Measurements from ENCODE around the gene ANO7. TPM values are rescaled to one million over a fixed set of nuclear protein-coding genes. Genes with fewer than 3 reads are reported as not detected.

ANO7 gene
- polyA plus RNA-seq: 1 to 10 TPM in 1 of 3 donors, under 1 TPM in 2; 0.44 to 2.5 (median 0.56) TPM

DNA sequence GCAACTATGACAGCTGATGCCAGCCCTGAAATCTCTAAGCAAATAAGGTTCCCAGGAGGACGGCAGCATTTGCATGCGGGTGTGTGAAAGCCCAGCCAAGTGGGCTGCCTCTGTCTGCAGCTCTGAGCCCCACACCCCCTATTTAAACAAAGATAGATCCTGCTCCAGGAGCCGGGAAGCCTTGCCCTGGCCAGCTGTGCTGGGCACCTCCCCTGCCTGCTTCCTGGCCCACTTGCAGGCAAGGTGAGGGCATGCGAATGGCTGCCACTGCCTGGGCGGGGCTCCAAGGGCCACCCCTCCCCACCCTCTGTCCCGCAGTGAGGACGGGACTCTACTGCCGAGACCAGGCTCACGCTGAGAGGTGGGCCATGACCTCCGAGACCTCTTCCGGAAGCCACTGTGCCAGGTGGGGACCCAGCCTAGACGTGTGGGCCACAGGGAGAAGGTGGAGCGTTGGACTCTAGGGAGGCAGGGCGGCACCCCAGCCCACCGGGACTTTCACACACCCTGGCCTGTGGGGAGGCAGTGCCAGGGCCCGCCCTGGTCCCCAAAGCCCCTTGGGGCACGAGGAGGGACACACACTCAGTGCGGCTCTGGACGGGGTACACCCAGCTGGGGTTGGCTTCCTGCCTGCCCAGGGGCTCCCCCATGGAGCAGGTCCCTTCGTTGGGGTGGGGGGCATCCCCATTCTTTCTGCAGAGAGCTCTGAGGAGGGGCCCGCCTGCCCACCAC lies at the start of gene ANO7:
ANO7 (plus strand) TSS at position 317 of the 732 bp plus-strand sequence. CDS start 1,387 bp downstream, outside the sequence.
- WGBS, 3 donors: 58 to 78% (median 75%) methylated on average over 21 of the region's 21 CpGs
- H3K27ac ChIP-seq (ENCODE audit: low read depth, low read length): no peak within 1 kb of the TSS

- WGBS, 3 donors: 95 to 97% (median 95%) methylated on average over 24 of the region's 24 CpGs
- no peak overlapping the region for H3K27ac ChIP-seq (ENCODE audit: low read depth, low read length)
Observed at GRCh38 chr2:241139531-241140444, 48.7 kb upstream of the ANO7 start.

- WGBS, 3 donors: 93 to 97% (median 96%) methylated on average over 10 of the region's 10 CpGs
Observed at GRCh38 chr2:241140445-241140840, 48.0 kb upstream of the ANO7 start.

DNA sequence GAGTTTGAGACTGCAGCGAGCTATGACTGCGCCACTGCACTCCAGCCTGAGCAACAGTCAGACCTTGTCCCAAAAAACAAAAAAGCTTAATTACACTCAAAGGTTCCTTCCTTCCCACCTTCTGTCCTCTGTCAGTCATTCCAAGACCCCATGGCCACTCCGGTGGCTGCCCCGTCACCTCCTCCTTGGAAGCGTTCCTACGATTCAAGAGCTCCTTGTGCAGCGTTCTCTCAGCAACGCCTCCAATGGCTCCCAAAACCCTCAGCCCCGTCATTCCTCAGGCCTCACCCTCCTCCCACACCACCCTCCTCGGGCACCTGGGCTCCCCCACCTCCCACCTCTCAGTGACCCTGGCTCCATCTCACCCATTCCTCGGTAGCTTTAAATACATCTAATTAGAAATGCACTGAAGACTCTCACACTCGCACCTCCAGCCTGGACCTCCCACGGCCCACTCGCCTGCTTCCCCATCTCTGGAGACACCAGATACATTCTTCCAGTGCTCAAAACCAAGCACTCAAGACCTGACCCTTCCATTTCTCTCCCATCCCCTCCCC lies 47.2 kb upstream of the ANO7 start:
- H3K27ac ChIP-seq (ENCODE audit: low read depth, low read length): no peak overlapping the region
- WGBS, 3 donors: 93 to 95% (median 94%) methylated on average over 14 of the region's 14 CpGs

More at GRCh38 chr2:241140445-241140840, 48.0 kb upstream of the ANO7 start:
- no peak overlapping the region for H3K27ac ChIP-seq (ENCODE audit: low read depth, low read length)

DNA sequence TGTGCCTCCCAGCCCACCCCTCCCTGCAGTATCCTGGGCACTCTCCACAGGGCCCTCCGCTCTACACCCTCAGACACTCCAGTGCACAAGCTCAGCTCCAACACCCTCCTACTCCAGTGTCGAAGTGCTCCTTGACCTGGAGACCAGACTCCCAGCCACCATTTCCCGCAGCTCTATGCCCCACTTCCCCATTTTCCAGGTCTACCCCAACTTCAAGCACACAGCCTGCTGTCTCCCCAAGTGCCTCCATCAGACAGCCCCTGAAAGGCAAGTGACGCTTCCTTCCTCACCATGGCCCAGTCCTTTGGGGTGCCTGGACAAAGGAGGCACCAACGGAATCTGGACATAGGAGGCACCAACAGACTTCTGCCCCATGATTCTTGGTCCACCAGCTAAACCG lies 46.4 kb upstream of the ANO7 start:
- no peak overlapping the region for H3K27ac ChIP-seq (ENCODE audit: low read depth, low read length)
- 92 to 95% (median 94%) methylated on average over 6 of the region's 6 CpGs for WGBS, 3 donors

- WGBS, 3 donors: 62 to 90% (median 90%) methylated on average over 9 of the region's 9 CpGs
- no peak overlapping the region for H3K27ac ChIP-seq (ENCODE audit: low read depth, low read length)
Observed at GRCh38 chr2:241142593-241142992, 45.9 kb upstream of the ANO7 start.

DNA sequence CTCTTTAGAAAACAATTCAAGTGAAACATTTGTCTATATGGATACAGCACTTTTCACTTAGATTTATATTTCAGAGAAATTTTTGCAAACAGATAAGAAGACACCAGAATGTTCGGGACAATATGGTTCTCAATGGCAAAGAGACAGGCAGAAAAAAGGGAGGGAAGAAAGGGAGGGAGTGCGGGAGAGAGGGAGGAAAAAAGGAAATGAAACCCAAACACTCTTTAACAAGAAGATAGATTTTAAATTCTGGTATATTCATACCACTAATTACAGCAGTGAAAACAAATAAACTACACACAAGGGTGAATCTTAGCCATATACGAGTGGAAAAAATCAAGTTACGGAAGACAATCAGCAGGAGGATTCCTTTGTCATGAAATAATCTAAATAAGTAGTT lies 42.2 kb upstream of the ANO7 start:
- WGBS, 3 donors: 71 to 83% (median 75%) methylated on average over 4 of the region's 4 CpGs
- H3K27ac ChIP-seq (ENCODE audit: low read depth, low read length): no peak overlapping the region

DNA sequence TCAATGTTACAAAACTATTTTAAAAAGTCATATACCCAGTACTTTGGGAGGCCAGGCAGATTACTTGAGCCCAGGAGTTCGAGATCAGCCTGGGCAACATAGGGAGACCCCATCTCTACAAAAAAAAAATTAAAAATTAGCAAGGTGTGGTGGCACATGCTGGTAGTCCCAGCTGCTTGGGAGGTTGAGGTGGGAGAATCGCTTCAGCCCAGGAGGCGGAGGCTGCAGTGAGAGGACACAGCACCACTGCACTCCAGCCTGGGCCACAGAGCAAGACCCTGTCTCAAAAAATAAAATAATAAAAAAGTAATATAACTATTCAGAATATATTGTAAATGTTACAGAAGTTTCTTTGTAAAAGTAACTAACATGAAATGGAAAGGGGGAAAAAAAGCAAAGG lies 41.1 kb upstream of the ANO7 start:
- WGBS, 3 donors: 95 to 96% (median 95%) methylated on average over 3 of the region's 3 CpGs
- H3K27ac ChIP-seq (ENCODE audit: low read depth, low read length): no peak overlapping the region

DNA sequence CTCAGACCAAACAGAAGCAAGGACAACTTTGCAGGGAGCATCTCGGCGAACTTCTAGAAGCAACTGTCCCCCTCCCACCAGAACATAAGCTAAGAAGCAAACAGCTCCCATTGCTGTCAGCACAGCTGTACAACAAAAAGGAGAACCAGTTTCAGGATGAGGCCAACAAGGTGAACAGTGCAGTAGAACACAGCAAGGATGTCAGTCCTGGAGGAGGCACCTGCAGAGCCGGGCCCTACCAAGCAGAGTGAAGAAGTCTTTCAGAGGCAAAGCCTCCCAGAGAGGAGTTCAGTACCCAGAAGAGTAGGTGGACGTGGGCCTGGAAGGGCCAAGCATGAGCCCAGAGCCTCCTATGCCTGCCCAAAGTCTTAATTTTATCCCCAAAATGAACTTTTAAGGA lies 40.2 kb upstream of the ANO7 start:
- H3K27ac ChIP-seq (ENCODE audit: low read depth, low read length): no peak overlapping the region
- 86 to 91% (median 90%) methylated on average over 4 of the region's 4 CpGs for WGBS, 3 donors

- WGBS, 3 donors: 0 to 1% (median 1%) methylated on average over 69 to 88 of the region's 88 CpGs
Observed at GRCh38 chr2:241148891-241149674, 39.4 kb upstream of the ANO7 start, which contains the start of gene PASK. Gene PASK (minus strand): TSS chr2:241149472. CDS start chr2:241143032, 6,440 bp downstream.

GRCh38 chr2:241149675-241149924 lies 38.9 kb upstream of the ANO7 start:
- 0 to 1% (median 1%) methylated on average over 23 of the region's 23 CpGs for WGBS, 3 donors

More at GRCh38 chr2:241148891-241149674, 39.4 kb upstream of the ANO7 start, which contains the start of gene PASK:
- no peak within 1 kb of the TSS for H3K27ac ChIP-seq (ENCODE audit: low read depth, low read length)

DNA sequence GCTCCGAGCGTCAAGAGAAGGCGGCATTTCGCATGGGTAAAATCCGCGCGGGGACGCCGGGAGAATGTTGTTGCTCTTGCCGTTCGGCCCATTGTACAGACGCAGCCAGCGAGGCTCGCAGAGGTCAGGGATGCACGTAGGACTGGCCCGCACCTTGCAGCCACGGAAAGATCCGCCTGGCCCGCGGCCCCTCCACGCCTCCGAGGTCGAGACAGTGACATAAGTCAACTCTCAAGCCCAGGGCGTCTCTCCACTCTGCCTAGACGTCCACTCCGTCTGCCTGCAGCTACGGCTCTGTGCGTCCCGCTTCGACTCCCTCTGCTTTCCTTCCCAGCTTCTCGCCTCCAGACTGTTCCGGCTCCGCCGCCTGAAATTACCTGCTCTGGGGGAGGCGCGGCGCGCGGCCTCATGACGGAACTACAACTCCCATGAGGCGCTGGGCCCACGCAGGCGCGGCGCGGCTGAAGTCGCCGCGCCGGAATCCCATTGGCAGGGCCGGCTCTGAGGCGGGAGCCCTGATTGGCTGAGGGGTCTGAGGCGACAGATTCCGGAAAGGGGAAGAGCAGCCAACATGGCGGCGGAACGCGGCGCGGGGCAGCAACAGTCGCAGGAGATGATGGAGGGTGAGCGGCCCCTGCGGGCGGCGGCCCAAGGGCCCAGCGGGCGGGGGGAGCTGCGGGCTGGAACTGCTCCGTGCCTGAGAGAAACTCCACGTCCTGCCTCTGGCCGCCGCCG lies 38.4 kb upstream of the ANO7 start, which contains the start of gene PPP1R7:
PPP1R7 (plus strand) TSS at position 543 of the 735 bp plus-strand sequence; CDS start at position 572, 29 bp downstream.
- H3K27ac ChIP-seq (ENCODE audit: low read depth, low read length): peak within 1 kb of the TSS; percentile 34
- WGBS, 3 donors: 0 to 1% (median 0%) methylated on average over 73 of the region's 73 CpGs

More at GRCh38 chr2:241149675-241149924, 38.9 kb upstream of the ANO7 start:
- H3K27ac ChIP-seq (ENCODE audit: low read depth, low read length): no peak overlapping the region

DNA sequence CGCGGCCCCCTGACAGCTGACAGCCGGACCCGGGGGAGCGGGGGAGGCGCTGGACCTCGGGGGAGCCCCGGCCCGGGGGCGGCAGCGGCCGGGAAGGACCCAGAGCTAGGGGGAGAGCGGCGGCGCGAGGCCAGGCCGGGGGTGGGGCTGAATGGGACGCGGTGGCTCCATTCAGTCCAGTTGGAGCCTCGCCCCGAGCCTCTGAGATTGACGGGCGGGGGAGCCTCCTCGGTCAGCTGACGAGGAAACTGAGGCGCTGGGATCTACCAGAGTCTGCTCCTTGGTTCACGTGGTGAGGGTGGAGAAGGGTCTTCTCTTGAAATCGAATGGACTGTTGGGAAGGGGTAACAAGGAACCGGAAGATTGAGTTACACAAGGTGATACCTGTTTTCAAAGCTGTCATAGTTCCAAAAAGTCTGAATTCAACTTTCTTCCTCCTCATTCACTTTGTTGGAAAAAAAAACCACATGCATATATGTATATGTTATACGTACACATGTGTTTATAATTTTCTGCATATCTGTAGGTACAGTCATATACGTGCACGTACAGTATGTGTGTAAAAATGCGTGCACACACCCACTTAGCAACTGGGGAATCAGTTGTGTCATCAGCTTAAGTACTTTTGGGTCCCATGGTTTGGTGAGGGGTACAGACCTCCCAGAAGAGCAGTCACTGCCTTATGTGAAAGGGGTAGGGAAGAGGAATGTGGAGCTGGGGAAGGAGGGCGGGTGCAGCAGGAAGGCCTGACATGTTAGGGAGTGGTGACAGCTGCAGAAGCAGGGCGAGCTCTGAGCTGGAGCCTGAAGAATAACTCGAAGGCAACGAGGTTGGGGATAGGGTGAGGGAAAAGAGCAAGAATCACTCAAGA lies 37.6 kb upstream of the ANO7 start:
- 8 to 11% (median 10%) methylated on average over 33 to 37 of the region's 37 CpGs for WGBS, 3 donors
- peak overlapping the region; percentile 34 for H3K27ac ChIP-seq (ENCODE audit: low read depth, low read length)

GRCh38 chr2:241151934-241152660 lies 36.4 kb upstream of the ANO7 start:
- WGBS, 3 donors: 71 to 79% (median 72%) methylated on average over 8 of the region's 8 CpGs
- no peak overlapping the region for H3K27ac ChIP-seq (ENCODE audit: low read depth, low read length)

GRCh38 chr2:241153616-241154015 lies 34.9 kb upstream of the ANO7 start:
- WGBS, 3 donors: 84 to 94% (median 89%) methylated on average over 7 of the region's 7 CpGs
- no peak overlapping the region for H3K27ac ChIP-seq (ENCODE audit: low read depth, low read length)

DNA sequence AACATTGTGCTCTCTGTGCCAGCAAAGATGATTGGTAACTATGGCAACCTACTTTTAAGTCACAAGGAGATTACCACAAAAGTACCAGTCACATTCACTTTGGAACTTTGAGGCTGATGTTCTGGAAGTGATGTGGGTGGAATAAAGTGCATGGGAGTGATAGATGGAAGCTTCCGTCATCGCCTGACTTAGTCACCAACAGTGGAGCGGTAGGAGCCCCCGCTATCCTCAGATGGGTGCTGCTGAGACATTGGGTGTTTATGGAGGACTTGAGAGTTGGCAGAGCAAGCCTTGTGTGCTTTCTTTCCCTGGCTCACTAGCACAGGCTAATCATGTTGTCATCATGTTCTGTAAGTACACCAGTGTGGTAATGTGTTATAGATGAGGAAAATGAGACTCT lies 33.6 kb upstream of the ANO7 start:
- H3K27ac ChIP-seq (ENCODE audit: low read depth, low read length): no peak overlapping the region
- 93 to 100% (median 98%) methylated on average over 4 of the region's 4 CpGs for WGBS, 3 donors
